GM19351 (cell line): ENCODE results near the gene HMG20B.

Source experiments
- ATAC-seq: cut with Tn5 transposase; IDR thresholded peaks from one replicate; pipeline ENCODE4 v1.9.1; 2021; ENCODE audit warnings: mild to moderate bottlenecking, moderate library complexity; ENCODE audit not compliant: unreplicated experiment

Gene HMG20B

GRCh38 chr19:3536429-3537100 lies 36.2 kb upstream of the HMG20B start:
- ATAC-seq = no peak

DNA sequence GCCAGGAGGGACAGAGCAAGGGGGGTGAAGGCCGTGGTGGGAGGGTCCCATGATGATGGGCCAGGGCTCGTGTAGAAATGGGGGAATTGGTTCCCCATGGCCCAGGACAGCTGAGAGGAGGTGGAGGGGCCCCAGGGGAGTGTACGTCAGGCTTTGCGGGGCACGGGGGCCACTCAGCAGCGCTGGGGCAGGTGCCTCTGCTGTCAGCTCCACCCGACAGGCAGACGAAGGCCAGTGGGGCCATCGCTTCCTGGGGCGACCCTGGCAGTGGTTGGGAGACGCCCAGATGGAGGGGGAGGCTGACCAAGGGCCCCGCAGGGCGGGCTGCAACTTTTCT lies 35.7 kb upstream of the HMG20B start:
- no peak for ATAC-seq

DNA sequence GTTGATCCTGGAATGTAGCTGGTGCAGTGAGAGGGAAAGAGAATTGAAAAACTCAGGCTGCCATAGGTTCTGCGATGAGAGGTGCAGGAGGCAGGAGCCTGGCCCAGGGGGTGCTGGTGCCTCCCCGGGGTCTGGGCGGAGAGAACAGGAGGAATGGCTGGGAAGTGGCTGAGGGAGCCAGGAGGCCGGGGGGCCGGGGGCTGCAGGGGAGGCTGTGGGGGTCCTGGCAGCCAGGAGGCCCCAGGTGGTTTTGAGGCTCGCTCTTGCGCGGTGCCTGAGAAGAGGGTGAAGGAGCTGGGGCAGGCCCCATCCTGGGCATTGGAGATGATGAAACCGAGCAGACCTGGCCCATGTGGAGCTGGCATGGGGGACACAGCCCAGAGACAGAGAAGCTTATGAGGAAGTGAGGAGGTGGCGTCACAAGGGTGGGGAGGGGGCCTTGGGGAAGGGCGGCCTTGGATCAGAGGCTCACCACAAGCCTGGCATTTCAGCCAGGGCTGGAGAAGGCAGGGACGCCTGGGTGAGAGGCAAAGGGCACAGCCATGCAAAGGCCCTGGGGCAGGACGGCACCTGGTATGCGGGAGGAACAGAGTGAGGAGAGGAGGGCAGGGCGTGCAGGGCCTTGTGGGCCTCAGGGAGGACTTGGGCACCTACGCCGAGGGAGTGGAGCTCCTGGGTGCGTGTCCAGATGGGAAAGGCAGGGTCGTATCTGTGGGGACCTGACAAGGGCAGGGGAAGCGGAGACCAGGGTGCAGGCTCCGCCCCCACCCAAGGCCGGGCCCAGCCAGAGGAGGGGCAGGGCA lies 35.1 kb upstream of the HMG20B start:
- ATAC-seq = no peak

DNA sequence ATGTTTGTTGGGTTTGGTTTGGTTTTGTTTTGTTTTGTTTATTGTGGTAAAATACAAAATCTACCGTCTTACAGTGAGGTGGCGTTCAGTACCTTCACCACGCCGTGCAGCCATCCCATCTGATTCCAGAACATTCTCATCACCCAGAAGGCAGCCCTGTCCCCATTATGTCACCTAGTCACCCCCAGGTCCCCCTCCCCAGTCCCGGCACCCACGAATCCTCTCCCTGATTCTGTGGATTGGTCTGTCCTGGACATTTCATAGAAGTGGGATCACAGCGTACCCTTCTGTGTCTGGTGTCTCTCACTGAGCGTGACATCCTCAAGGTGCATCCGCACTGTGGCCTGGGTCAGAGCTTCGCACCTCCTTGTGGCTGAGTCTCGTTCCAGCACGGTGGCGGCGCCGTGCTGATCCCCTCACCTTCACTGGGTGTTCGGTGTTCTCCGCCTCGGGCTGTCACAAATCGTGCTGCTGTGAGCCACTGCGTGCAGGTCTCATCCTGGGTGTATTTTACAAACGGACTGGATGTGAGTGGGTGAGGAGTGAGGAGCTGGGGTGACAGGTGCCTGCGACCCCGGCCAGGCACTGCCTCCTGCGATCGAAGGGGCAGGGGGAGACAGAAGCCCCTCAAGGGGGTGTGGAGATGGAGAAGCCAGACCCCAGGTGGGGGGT lies 34.4 kb upstream of the HMG20B start:
- ATAC-seq = no peak

DNA sequence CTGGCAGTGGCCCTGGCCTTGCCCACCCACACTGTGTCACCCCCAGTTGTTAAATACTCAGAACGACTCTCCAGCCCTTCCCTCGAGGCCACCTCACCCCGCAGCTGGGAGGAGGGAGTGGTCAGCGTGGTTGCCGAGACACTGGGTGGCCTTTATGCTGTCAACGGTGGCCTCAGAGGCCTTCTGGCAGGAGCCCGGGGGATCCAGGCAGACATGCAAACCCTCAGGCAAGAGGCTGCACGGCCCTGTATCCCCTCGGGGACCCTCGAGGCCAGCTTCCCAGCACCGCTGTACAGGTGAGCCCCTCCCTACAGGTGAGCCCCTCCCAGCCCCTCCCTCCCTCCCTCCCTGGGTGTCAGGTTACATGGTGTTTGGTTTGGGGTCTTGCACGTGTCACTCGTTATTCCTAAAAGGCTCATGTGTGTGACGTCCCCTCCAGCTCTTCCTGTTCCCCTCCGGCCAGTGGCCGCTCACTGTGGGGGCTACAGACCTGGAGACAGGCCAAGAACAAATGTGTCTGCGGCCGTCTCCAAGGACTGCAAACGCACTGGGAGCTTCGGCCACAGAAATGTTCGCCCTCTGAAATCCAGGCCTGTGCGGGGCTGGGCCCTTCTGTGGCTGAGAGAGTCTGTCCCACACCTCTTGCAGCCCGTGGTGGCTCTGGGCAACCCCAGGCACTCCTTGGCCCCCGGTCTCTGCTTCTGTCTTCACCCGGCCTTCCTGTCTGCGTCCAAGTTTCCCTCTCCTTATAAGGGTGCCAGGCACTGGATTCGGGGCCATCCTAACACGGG lies 33.6 kb upstream of the HMG20B start, which contains the start of gene TEKTIP1:
TSS of gene TEKTIP1 (plus strand) at position 210 of the 791 bp plus-strand sequence. CDS start at position 214, 4 bp downstream.
- ATAC-seq = no peak

DNA sequence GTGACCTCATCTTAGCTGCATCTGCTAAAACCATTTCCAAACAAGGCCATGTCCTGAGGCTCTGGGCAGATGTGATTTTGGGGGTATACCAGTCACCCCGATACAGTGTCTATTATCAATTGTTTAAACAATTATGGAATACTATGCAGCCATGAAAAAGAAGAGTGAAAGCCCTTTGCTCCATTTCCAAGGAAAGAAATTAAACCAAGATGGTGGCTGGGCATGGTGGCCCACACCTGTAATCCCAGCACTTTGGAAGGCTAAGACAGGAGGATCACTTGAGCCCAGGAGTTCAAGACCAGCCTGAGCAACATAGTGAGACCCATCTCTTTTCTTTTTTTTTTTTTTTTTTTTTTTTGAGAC lies 33.0 kb upstream of the HMG20B start:
- ATAC-seq = no peak

GRCh38 chr19:3543150-3544057 lies 29.3 kb upstream of the HMG20B start:
- no peak for ATAC-seq

DNA sequence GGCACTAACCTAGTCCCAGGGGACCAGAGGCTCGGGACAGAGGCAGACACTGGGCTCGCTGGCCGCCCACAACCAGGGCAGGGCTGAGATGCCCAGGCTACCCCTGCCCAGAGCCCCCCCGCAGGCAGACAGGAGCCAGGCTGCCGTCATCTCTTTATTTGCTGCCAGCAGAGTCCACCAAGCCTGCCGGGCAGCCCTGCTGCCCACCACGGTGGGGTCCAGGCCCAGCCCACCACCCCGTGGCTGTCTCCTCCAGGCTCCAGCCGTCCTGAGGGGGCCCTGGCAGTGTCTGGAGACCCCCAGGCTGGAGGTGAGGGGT lies 28.7 kb upstream of the HMG20B start:
- ATAC-seq = no peak

GRCh38 chr19:3544742-3545668 lies 27.7 kb upstream of the HMG20B start:
- no peak for ATAC-seq

DNA sequence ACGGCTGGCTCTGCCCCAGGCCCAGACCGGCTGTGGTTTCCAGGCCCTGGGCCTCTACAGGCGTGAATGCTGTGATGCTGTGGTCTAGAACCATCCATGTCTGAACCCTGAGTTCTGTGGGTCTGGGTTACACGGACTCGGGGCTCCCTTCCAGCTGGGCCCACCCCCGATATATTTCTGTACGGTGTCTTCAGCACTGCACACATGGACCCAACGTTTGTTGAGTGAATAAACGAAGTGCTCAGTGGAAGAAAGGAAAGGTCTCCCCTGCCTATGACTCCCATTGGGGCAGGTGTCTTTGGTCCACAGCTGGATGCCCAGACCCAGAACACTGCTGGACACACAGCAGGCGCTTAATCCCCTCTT lies 27.1 kb upstream of the HMG20B start:
- ATAC-seq = no peak

DNA sequence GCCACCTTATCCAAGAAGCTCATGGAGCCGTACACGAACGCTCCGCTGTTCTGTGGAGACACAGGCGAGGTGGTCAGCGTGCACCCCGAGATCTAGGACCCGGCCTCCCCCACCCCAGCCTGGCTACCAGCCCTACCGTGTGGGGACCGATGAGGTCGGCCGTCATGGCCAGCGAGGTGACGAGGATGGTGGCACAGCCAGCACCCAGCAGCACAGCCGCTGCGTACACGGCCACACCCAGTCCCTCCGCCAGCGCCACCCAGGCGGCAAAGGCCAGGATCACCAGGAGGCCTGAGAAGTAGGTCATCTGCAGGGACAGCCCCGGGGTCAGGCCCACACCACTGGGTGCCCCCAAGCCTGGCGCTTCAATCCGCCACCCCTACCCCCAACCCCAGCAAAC lies 26.6 kb upstream of the HMG20B start:
- ATAC-seq = no peak

GRCh38 chr19:3547301-3547731 lies 25.4 kb upstream of the HMG20B start:
- ATAC-seq = no peak

DNA sequence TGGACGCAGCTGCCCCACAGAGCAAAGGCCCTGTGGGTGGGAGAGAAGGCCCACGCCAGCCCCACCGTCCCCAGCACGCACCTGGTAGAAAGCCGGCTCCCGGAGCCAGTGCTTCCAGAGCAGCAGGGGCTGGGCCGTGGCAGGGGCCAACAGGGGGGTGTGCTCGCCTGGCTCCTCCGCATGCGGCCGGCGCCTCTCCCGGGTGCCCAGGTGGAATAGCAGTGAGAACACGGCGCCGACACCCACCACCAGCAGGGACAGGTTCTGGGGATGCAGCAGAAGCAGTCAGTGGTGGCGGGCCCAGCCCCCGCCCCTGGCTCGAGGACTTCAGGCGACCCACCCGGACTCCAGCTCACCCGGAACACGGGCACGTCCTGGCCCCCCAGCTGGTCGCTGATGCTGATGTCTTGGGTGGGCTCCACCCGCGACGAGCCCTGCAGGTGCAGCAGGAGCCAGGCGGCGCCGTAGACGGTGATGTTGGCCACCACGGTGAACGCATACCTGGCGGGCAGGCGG lies 24.9 kb upstream of the HMG20B start:
- ATAC-seq = no peak

- ATAC-seq = no peak
Measured at GRCh38 chr19:3548606-3549005, 24.1 kb upstream of the HMG20B start.

DNA sequence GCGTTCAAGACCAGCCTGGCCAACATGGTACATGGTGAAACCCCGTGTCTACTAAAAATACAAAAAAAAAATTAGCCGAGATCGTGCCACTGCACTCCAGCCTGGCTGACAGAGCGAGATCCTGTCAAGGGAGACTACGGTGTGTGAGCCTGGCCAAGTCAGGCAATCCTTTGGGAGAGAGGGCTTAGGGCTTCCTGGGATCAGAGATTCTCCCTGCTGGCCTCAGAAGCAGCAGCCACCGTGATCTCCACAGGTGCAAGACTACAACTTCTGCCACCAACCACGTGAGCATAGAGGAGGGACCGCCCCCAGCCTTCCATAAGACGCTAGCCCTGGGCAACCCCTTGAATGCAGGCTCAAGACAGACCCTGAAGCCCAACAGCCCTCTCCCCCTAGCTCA lies 22.9 kb upstream of the HMG20B start:
- ATAC-seq = no peak

DNA sequence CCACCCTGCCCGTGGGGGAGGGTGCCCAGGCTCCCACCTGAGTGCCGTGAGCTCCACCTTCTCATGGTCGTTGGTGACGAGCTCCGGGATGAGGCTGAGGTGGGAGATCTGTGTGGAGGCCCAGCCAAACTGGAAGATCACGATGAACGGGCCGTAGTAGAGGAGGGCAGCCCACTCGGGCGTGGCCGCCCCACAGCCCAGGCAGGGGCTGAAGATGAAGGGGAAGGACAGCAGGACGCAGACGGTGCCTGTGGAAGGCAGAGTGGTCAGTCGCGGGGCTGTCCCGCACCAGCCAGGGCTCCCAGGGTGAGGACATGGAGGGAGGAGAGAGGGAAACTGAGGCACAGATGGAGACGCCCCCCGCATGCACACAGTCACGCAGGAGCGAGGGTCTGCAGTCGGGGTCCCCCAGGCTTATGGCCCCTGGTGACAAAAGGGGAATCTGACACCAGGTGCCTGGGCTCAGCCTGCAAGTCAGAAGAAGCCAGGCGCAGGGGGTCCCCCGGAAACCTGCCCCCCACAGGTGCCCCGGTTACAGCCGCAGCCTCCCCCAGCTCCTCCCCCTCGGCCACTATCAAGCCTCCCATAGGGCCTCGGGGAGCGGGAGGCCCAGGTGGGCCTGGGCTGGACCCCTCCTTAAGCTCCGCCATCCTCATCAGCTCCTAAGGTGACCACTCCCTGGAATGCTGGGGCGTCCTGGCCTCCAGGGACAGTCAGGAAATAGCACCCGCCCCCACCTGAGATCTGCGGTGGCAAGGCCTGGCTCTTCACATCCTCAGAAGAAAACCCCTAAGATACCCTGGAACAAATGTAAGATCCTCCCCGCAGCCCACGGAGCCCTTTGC lies 21.6 kb upstream of the HMG20B start:
- ATAC-seq = no peak

- ATAC-seq = no peak
Measured at GRCh38 chr19:3551792-3552095, 21.0 kb upstream of the HMG20B start.
